GM23338 (cell line): Measurements from ENCODE around the gene ZCCHC17.

Source experiments
- CREB1 ChIP-seq: fragments of 250-450 bp; sonication (Bioruptor Pico); IDR thresholded peaks from 2 replicates; pipeline ENCODE4 v1.5.0; 2020; ENCODE audit warnings: low read depth, mild to moderate bottlenecking, moderate library complexity
- CTCF ChIP-seq, 2 experiments: fragments of 200-600 bp in 1 of 2; sonication (generic) in 1 of 2; conservative IDR thresholded peaks; 2 replicates each; pipeline versions ENCODE4 v1.5.1 to v1.6.1; 2016 to 2017; ENCODE audit warnings: antibody characterized with exemption in 2 of 2, low read depth in 2 of 2, mild to moderate bottlenecking in 2 of 2, moderate library complexity in 1 of 2
- ETS1 ChIP-seq: IDR thresholded peaks from 2 replicates; pipeline ENCODE4 v1.6.1; 2016; ENCODE audit warnings: antibody characterized with exemption
- EZH2 ChIP-seq: fragments of 200-600 bp; sonication (generic); IDR thresholded peaks from one replicate; pipeline ENCODE4 v1.8.0; 2017; ENCODE audit warnings: antibody characterized with exemption, mild to moderate bottlenecking, low read depth; ENCODE audit not compliant: unreplicated experiment
- EZH2phosphoT487 ChIP-seq: fragments of 200-600 bp; sonication (generic); IDR thresholded peaks from one replicate; pipeline ENCODE4 v1.8.1; 2018; ENCODE audit warnings: antibody characterized with exemption; ENCODE audit not compliant: unreplicated experiment
- JUNB ChIP-seq: IDR thresholded peaks from one replicate; pipeline ENCODE4 v1.6.1; 2016; ENCODE audit warnings: antibody characterized with exemption; ENCODE audit not compliant: unreplicated experiment
- POLR2AphosphoS5 ChIP-seq: IDR thresholded peaks from 2 replicates; pipeline ENCODE4 v1.6.1; 2016; ENCODE audit warnings: antibody characterized with exemption, low read depth
- REST ChIP-seq: IDR thresholded peaks from one replicate; pipeline ENCODE4 v1.6.1; 2018; ENCODE audit warnings: antibody characterized with exemption; ENCODE audit not compliant: unreplicated experiment
- STAT1 ChIP-seq: IDR thresholded peaks from one replicate; pipeline ENCODE4 v1.6.1; 2016; ENCODE audit warnings: antibody characterized with exemption; ENCODE audit not compliant: unreplicated experiment
- ZNF462 ChIP-seq: fragments of 250-450 bp; sonication (Bioruptor Pico); IDR thresholded peaks from 2 replicates; pipeline ENCODE4 v1.5.0; 2020; ENCODE audit warnings: mild to moderate bottlenecking, moderate library complexity

- TF ChIP-seq ZNF462 (CRISPR knock-in tag), result no peak
- peak; percentile 73 to 77 for TF ChIP-seq CTCF (conservative IDR thresholded peaks at IDR 0.05; ENCODE audit: low read depth in 2 of 2)
- TF ChIP-seq POLR2AphosphoS5, result no peak
- no peak for TF ChIP-seq JUNB
- TF ChIP-seq EZH2phosphoT487, result no peak
- no peak for TF ChIP-seq CREB1 (CRISPR knock-in tag)
- TF ChIP-seq EZH2, result no peak
- no peak for TF ChIP-seq STAT1
- TF ChIP-seq REST, result no peak
- no peak for TF ChIP-seq ETS1
These were observed 100.0 kb downstream of the ZCCHC17 start for GRCh38 chr1:31396633-31397351.
